Measurements from ENCODE around the gene ZBTB46.
"Not testable (repeated sequence)": the region's sequence is repeated elsewhere in the genome, so short reads cannot be mapped to it uniquely, and the experiment has no call there.

The ZBTB46 gene

GRCh38 chr20:63830841-63831588 is at the start of gene ZBTB46:
ZBTB46 (minus strand) TSS chr20:63831264; CDS start chr20:63790757, 40,507 bp downstream.
- no peak for DNase-seq

- DNase-seq, result no peak
These were observed 48.0 kb upstream of the ZBTB46 start for GRCh38 chr20:63878899-63879663.

GRCh38 chr20:63877755-63878470 is 46.8 kb upstream of the ZBTB46 start:
- DNase-seq, result no peak

GRCh38 chr20:63876489-63877036 is 45.5 kb upstream of the ZBTB46 start:
- no peak for DNase-seq

GRCh38 chr20:63874241-63874640 is 43.2 kb upstream of the ZBTB46 start:
- not testable (repeated sequence) for DNase-seq

GRCh38 chr20:63873477-63873971 is 42.5 kb upstream of the ZBTB46 start:
- peak; percentile 45 for DNase-seq

- no peak for DNase-seq
These were observed 37.2 kb upstream of the ZBTB46 start for GRCh38 chr20:63868264-63868663.

GRCh38 chr20:63867042-63867441 is 36.0 kb upstream of the ZBTB46 start:
- not testable (repeated sequence) for DNase-seq

- DNase-seq, result peak; percentile 98
These were observed 34.0 kb upstream of the ZBTB46 start, which contains the start of gene TPD52L2 for GRCh38 chr20:63864978-63865640. TPD52L2 (plus strand) TSS chr20:63865270; CDS start chr20:63865366, 96 bp downstream.

GRCh38 chr20:63864545-63864977 is 33.5 kb upstream of the ZBTB46 start:
- no peak for DNase-seq

- DNase-seq, result peak; percentile 85
These were observed 32.9 kb upstream of the ZBTB46 start for GRCh38 chr20:63863798-63864544.

- DNase-seq, result no peak
These were observed 32.1 kb upstream of the ZBTB46 start for GRCh38 chr20:63863021-63863797.

- no peak for DNase-seq
These were observed 31.2 kb upstream of the ZBTB46 start for GRCh38 chr20:63861981-63862901.

GRCh38 chr20:63861365-63861934 is 30.4 kb upstream of the ZBTB46 start, which contains the start of gene ABHD16B:
ABHD16B (plus strand) TSS chr20:63861498; CDS start chr20:63861541, 43 bp downstream.
- DNase-seq, result no peak

- peak; percentile 20 for DNase-seq
These were observed 29.4 kb upstream of the ZBTB46 start for GRCh38 chr20:63860325-63861051.

- DNase-seq, result no peak
These were observed 28.2 kb upstream of the ZBTB46 start for GRCh38 chr20:63859166-63859699.

- DNase-seq, result no peak
These were observed 27.5 kb upstream of the ZBTB46 start for GRCh38 chr20:63858393-63859165.

Data from CD4-positive, alpha-beta T cell treated with Interleukin-17A for 1 hour (primary cell).